ENCODE data around the gene PRIM2. TPM values are rescaled to one million over a fixed set of nuclear protein-coding genes. Genes with fewer than 3 reads are reported as not detected.
"Not testable (repeated sequence)": the region's sequence is repeated elsewhere in the genome, so short reads cannot be mapped to it uniquely, and the experiment has no call there.

PRIM2 gene
- total RNA-seq (2014; rRNA removed; shearing (Covaris generic)) = 103 and 112 TPM in 2 replicates

- DNase-seq (ENCODE audit: low read depth) = peak; percentile 94
These were observed at the start of gene PRIM2 for GRCh38 chr6:57317060-57317943. TSS of gene PRIM2 (plus strand) at chr6:57317630. CDS start at chr6:57318446, 816 bp downstream.

GRCh38 chr6:57268294-57268640 is 49.2 kb upstream of the PRIM2 start:
- no peak for DNase-seq (ENCODE audit: low read depth)

GRCh38 chr6:57274113-57274824 is 43.2 kb upstream of the PRIM2 start:
- DNase-seq (ENCODE audit: low read depth) = not testable (repeated sequence)

GRCh38 chr6:57275384-57275783 is 42.0 kb upstream of the PRIM2 start:
- DNase-seq (ENCODE audit: low read depth) = no peak

- no peak for DNase-seq (ENCODE audit: low read depth)
These were observed 40.5 kb upstream of the PRIM2 start for GRCh38 chr6:57276946-57277345.

- no peak for DNase-seq (ENCODE audit: low read depth)
These were observed 38.9 kb upstream of the PRIM2 start for GRCh38 chr6:57278570-57278969.

GRCh38 chr6:57279013-57279412 is 38.4 kb upstream of the PRIM2 start:
- DNase-seq (ENCODE audit: low read depth) = no peak

GRCh38 chr6:57283106-57283505 is 34.3 kb upstream of the PRIM2 start:
- no peak for DNase-seq (ENCODE audit: low read depth)

- no peak for DNase-seq (ENCODE audit: low read depth)
These were observed 33.4 kb upstream of the PRIM2 start for GRCh38 chr6:57283911-57284455.

GRCh38 chr6:57288136-57288535 is 29.3 kb upstream of the PRIM2 start:
- DNase-seq (ENCODE audit: low read depth) = not testable (repeated sequence)

GRCh38 chr6:57293472-57293871 is 24.0 kb upstream of the PRIM2 start:
- DNase-seq (ENCODE audit: low read depth) = not testable (repeated sequence)

- DNase-seq (ENCODE audit: low read depth) = no peak
These were observed 22.5 kb upstream of the PRIM2 start for GRCh38 chr6:57294862-57295445.

- DNase-seq (ENCODE audit: low read depth) = no peak
These were observed 19.9 kb upstream of the PRIM2 start for GRCh38 chr6:57297505-57297904.

- no peak for DNase-seq (ENCODE audit: low read depth)
These were observed 18.7 kb upstream of the PRIM2 start for GRCh38 chr6:57298741-57299140.

- DNase-seq (ENCODE audit: low read depth) = no peak
These were observed 15.7 kb upstream of the PRIM2 start for GRCh38 chr6:57301757-57302156.

- DNase-seq (ENCODE audit: low read depth) = no peak
These were observed 15.0 kb upstream of the PRIM2 start for GRCh38 chr6:57302477-57302876.

- DNase-seq (ENCODE audit: low read depth) = no peak
These were observed 13.3 kb upstream of the PRIM2 start for GRCh38 chr6:57303931-57304681.

GRCh38 chr6:57305107-57305506 is 12.3 kb upstream of the PRIM2 start:
- DNase-seq (ENCODE audit: low read depth) = no peak

GRCh38 chr6:57305761-57306160 is 11.7 kb upstream of the PRIM2 start:
- no peak for DNase-seq (ENCODE audit: low read depth)

- DNase-seq (ENCODE audit: low read depth) = no peak
These were observed 11.2 kb upstream of the PRIM2 start for GRCh38 chr6:57306273-57306672.

GRCh38 chr6:57307850-57308249 is 9.6 kb upstream of the PRIM2 start:
- DNase-seq (ENCODE audit: low read depth) = no peak

- DNase-seq (ENCODE audit: low read depth) = not testable (repeated sequence)
These were observed 8.7 kb upstream of the PRIM2 start for GRCh38 chr6:57308755-57309154.
